HEK293 (cell line): ENCODE results near the gene B9D1.

ENCODE experiments used
- CTCF ChIA-PET: fragments of 350-600 bp; formaldehyde crosslinking; extraction: SDS; loops from one replicate; lab custom pipeline; 2021; ENCODE audit warnings: antibody characterized with exemption; lab: Yijun Ruan, JAX
- POLR2A ChIA-PET: fragments of 300-600 bp; formaldehyde crosslinking; extraction: SDS; loops from one replicate; lab custom pipeline; 2020; ENCODE audit warnings: antibody characterized with exemption, inconsistent platforms; lab: Yijun Ruan, JAX
- H3K27ac ChIP-seq: fragments of 200-500 bp; sonication (Bioruptor generic); 2 replicates; pipeline ENCODE4 v1.5.1; 2014; ENCODE audit warnings: low read depth, low read length, control low read depth, inconsistent platforms; ENCODE audit errors: extremely low read depth
- H3K36me3 ChIP-seq, 2 experiments: fragments of 200-500 bp in 1 of 2; sonication (Bioruptor generic) in 1 of 2; 1 replicate in 1 of 2; 2 replicates in 1 of 2; pipeline ENCODE4 v1.5.1; 2014 to 2017; ENCODE audit warnings: inconsistent platforms in 2 of 2, low read length in 2 of 2; ENCODE audit not compliant: control insufficient read depth in 2 of 2, insufficient read depth in 1 of 2
- H3K4me1 ChIP-seq: fragments of 200-500 bp; sonication (Bioruptor generic); 2 replicates; pipeline ENCODE4 v1.5.1; 2014; ENCODE audit warnings: mild to moderate bottlenecking, low read length, inconsistent platforms; ENCODE audit not compliant: control insufficient read depth, insufficient read depth
- H3K4me3 ChIP-seq: 2 replicates; pipeline ENCODE4 v1.5.1; 2011; ENCODE audit warnings: low read depth, mild to moderate bottlenecking, control low read depth, low read length, moderate library complexity
- H3K9me3 ChIP-seq: fragments of 200-500 bp; sonication (Bioruptor generic); 2 replicates; pipeline ENCODE4 v1.5.1; 2014; ENCODE audit warnings: low read depth, low read length, inconsistent platforms; ENCODE audit not compliant: control insufficient read depth, insufficient read depth
- ATF2 ChIP-seq: fragments of 450-650 bp; formaldehyde crosslinking; IDR thresholded peaks from 2 replicates; pipeline ENCODE4 v1.5.1; 2016; ENCODE audit warnings: missing biosample characterization, missing genetic modification characterization, low read depth
- TSHZ1 ChIP-seq: fragments of 450-650 bp; formaldehyde crosslinking; IDR thresholded peaks from 2 replicates; pipeline ENCODE4 v1.5.1; 2016; ENCODE audit warnings: missing biosample characterization, missing genetic modification characterization, borderline replicate concordance
- YY1 ChIP-seq: fragments of 450-650 bp; formaldehyde crosslinking; IDR thresholded peaks from 2 replicates; pipeline ENCODE4 v1.5.1; 2018; ENCODE audit warnings: missing biosample characterization, missing genetic modification characterization
- ZBTB20 ChIP-seq: fragments of 450-650 bp; formaldehyde crosslinking; IDR thresholded peaks from 2 replicates; pipeline ENCODE4 v1.5.1; 2016; ENCODE audit warnings: missing biosample characterization, missing genetic modification characterization
- ZNF311 ChIP-seq: fragments of 450-650 bp; formaldehyde crosslinking; IDR thresholded peaks from 2 replicates; pipeline ENCODE4 v1.5.1; 2017; ENCODE audit warnings: missing biosample characterization, missing genetic modification characterization, borderline replicate concordance
- ZNF335 ChIP-seq: fragments of 450-650 bp; formaldehyde crosslinking; conservative IDR thresholded peaks from 2 replicates; pipeline ENCODE4 v1.5.1; 2016; ENCODE audit warnings: missing biosample characterization, missing genetic modification characterization
- ZNF354C ChIP-seq: fragments of 450-650 bp; formaldehyde crosslinking; IDR thresholded peaks from 2 replicates; pipeline ENCODE4 v1.5.1; 2016; ENCODE audit warnings: missing biosample characterization, missing genetic modification characterization, low read depth, borderline replicate concordance
- ZNF48 ChIP-seq: fragments of 450-650 bp; formaldehyde crosslinking; IDR thresholded peaks from 2 replicates; pipeline ENCODE4 v1.5.1; 2016; ENCODE audit warnings: missing biosample characterization, missing genetic modification characterization
- ZNF514 ChIP-seq: fragments of 450-650 bp; formaldehyde crosslinking; IDR thresholded peaks from 2 replicates; pipeline ENCODE4 v1.5.1; 2016; ENCODE audit warnings: missing biosample characterization, missing genetic modification characterization
- ZNF768 ChIP-seq: fragments of 450-650 bp; formaldehyde crosslinking; IDR thresholded peaks from 2 replicates; pipeline ENCODE4 v1.5.1; 2018; ENCODE audit warnings: missing biosample characterization, mild to moderate bottlenecking, missing genetic modification characterization
- ZNF791 ChIP-seq: fragments of 450-650 bp; formaldehyde crosslinking; IDR thresholded peaks from 2 replicates; pipeline ENCODE4 v1.5.1; 2016; ENCODE audit warnings: missing biosample characterization, missing genetic modification characterization
- ZNF792 ChIP-seq: fragments of 450-650 bp; formaldehyde crosslinking; IDR thresholded peaks from 2 replicates; pipeline ENCODE4 v1.5.1; 2016; ENCODE audit warnings: missing biosample characterization, missing genetic modification characterization
- ZSCAN23 ChIP-seq: fragments of 450-650 bp; formaldehyde crosslinking; IDR thresholded peaks from 2 replicates; pipeline ENCODE4 v1.5.1; 2016; ENCODE audit warnings: missing biosample characterization, missing genetic modification characterization
- TF ChIP-seq, protein P1 (sequence below): fragments of 450-650 bp; formaldehyde crosslinking; IDR thresholded peaks from 2 replicates; pipeline ENCODE4 v1.5.1; 2017; ENCODE audit warnings: missing biosample characterization, missing genetic modification characterization
- TF ChIP-seq, protein P2 (sequence below): fragments of 450-650 bp; formaldehyde crosslinking; IDR thresholded peaks from 2 replicates; pipeline ENCODE4 v1.5.1; 2016; ENCODE audit warnings: missing biosample characterization, missing genetic modification characterization

B9D1 gene

DNA sequence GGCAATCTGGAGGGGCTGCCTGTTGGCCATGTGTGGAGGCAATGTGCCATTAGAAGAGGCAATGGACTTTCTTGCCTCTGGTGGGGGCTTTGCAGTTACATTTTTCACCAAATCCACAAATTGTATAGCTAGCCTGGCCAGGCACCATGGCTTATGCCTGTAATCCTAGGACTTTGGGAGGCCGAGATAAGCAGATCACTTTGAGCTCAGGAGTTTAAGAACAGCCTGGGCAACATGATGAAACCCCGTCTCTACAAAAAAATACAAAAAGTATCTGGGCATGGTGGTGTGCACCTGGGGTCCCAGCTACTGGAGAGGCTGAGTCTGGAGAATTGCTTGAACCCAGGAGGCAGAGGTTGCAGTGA is 45.8 kb upstream of the B9D1 start (continued):
- TF ChIP-seq TSHZ1 (tag by site-specific recombination) = no peak

DNA sequence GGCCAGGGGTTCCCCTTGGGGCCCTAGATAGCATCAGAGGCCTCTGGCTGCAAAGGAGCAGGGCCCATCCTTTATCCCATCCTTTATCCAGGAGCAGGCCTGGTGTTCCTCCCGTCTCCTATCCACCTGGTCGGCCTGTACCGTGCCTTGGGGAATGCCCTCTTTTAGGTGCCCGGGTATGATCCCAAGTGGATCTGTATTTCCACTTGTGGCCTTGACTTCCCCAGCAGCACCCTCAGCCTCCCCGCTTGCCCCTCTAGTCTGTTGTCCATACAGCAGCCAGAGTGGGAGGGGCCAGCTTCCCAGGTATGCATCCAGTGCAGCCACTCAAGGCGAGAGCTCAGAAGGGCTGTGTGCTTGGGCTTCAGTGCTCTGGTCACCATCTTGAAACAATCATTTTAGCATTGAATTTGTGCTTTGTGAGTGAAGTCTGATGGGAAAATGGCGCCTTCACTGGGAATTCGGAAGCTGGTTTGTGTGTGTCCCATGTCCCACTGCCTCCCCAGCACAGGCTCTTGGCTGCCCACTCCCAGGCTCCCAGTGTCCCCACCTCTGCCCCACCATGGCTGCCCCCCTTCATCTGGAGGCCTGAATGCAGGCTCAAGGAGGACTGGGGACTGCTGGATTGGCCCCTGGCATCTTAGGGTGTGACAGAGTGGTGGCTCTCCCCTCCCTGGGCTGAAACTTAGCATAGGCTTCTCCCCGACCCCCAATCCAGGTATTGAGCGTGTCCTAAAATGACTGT is 45.2 kb upstream of the B9D1 start:
- POLR2A ChIA-PET = no interaction called here
- TF ChIP-seq ZNF791 (tag by site-specific recombination) = no peak
- TF ChIP-seq ZBTB20 (tag by site-specific recombination) = no peak
- TF ChIP-seq ZSCAN23 = no peak
- TF ChIP-seq YY1 (tag by site-specific recombination) = no peak
- no peak for TF ChIP-seq ZNF354C (tag by site-specific recombination)
- no peak for TF ChIP-seq ZNF335 (tag by site-specific recombination)
- no peak for TF ChIP-seq ZNF311 (tag by site-specific recombination)
- TF ChIP-seq, protein P1, sequence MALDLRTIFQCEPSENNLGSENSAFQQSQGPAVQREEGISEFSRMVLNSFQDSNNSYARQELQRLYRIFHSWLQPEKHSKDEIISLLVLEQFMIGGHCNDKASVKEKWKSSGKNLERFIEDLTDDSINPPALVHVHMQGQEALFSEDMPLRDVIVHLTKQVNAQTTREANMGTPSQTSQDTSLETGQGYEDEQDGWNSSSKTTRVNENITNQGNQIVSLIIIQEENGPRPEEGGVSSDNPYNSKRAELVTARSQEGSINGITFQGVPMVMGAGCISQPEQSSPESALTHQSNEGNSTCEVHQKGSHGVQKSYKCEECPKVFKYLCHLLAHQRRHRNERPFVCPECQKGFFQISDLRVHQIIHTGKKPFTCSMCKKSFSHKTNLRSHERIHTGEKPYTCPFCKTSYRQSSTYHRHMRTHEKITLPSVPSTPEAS (tag by site-specific recombination) = no peak
- no peak for TF ChIP-seq ZNF48
- TF ChIP-seq ZNF514 = no peak
- no peak for TF ChIP-seq ATF2 (tag by site-specific recombination)
- TF ChIP-seq, all 188 proteins: peak for 0

GRCh38 chr17:19405114-19405513 is 42.6 kb upstream of the B9D1 start:
- TF ChIP-seq, protein P2, sequence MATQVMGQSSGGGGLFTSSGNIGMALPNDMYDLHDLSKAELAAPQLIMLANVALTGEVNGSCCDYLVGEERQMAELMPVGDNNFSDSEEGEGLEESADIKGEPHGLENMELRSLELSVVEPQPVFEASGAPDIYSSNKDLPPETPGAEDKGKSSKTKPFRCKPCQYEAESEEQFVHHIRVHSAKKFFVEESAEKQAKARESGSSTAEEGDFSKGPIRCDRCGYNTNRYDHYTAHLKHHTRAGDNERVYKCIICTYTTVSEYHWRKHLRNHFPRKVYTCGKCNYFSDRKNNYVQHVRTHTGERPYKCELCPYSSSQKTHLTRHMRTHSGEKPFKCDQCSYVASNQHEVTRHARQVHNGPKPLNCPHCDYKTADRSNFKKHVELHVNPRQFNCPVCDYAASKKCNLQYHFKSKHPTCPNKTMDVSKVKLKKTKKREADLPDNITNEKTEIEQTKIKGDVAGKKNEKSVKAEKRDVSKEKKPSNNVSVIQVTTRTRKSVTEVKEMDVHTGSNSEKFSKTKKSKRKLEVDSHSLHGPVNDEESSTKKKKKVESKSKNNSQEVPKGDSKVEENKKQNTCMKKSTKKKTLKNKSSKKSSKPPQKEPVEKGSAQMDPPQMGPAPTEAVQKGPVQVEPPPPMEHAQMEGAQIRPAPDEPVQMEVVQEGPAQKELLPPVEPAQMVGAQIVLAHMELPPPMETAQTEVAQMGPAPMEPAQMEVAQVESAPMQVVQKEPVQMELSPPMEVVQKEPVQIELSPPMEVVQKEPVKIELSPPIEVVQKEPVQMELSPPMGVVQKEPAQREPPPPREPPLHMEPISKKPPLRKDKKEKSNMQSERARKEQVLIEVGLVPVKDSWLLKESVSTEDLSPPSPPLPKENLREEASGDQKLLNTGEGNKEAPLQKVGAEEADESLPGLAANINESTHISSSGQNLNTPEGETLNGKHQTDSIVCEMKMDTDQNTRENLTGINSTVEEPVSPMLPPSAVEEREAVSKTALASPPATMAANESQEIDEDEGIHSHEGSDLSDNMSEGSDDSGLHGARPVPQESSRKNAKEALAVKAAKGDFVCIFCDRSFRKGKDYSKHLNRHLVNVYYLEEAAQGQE (tag by site-specific recombination) = no peak
- TF ChIP-seq ZNF768 (tag by site-specific recombination) = peak; percentile 84; the same call in 1 of the 2 replicates
- TF ChIP-seq ZNF792 (tag by site-specific recombination) = no peak
- Histone ChIP-seq H3K27ac (no peak overlapping the region), H3K4me1 (no peaks in the 10 kb centered on the region), H3K36me3 (no peaks in the 10 kb centered on the region), H3K4me3 (no peak overlapping the region), H3K9me3 (no peaks in the 10 kb centered on the region)
- POLR2A ChIA-PET = interaction anchor here (0.9 kb wide), 1 partner anchor 19 kb away, joined by 4 read pairs; no protein-coding TSS in a partner anchor
- CTCF ChIA-PET = interaction anchor here (0.7 kb wide), 1 partner anchor 142 kb away, joined by 4 read pairs; no protein-coding TSS in a partner anchor

More for the DNA sequence above, 45.2 kb upstream of the B9D1 start:
- H3K27ac ChIP-seq = no peak overlapping the region
- CTCF ChIA-PET = interaction anchor here (0.9 kb wide), 1 partner anchor 39 kb away, joined by 4 read pairs; no protein-coding TSS in a partner anchor
- H3K9me3 ChIP-seq = no peaks in the 10 kb centered on the region
- no peaks in the 10 kb centered on the region for H3K36me3 ChIP-seq
- no peak overlapping the region for H3K4me3 ChIP-seq
- H3K4me1 ChIP-seq = no peaks in the 10 kb centered on the region
